Measurements from ENCODE around the gene FBLN5. TPM values are rescaled to one million over a fixed set of nuclear protein-coding genes. Genes with fewer than 3 reads are reported as not detected.

Gene FBLN5
- polyA plus RNA-seq, 1 of the 3 experiments (the other 2 are of a cell fraction): 39.8 TPM

GRCh38 chr14:91971188-91971778, 23.8 kb upstream of the FBLN5 start:
- POLR2A ChIA-PET: no interaction called here
- Histone ChIP-seq H4K20me1 (ENCODE audit: insufficient read depth) (no peaks in the 10 kb centered on the region), H3K9me2 (no peaks in the 10 kb centered on the region), H3K79me2 (ENCODE audit: insufficient read depth) (no peaks in the 10 kb centered on the region), H3K4me2 (no peak overlapping the region), H2AFZ (ENCODE audit: low read depth) (no peak overlapping the region), H3F3A (replicated peaks; ENCODE audit: insufficient read depth) (peaks cover 7% of the 10 kb centered on the region), H3K9me3 (no peaks in the 10 kb centered on the region), H3K9ac (no peak overlapping the region), H3K27ac (ENCODE audit: low read depth in 2 of 2, low read length in 1 of 2) (no peak overlapping the region), H3K36me3 (replicated peaks in 1 of 2; ENCODE audit: control insufficient read depth in 1 of 2, insufficient read depth in 2 of 2, low read length in 1 of 2) (peaks cover 67 to 74% of the 10 kb centered on the region in 2 experiments), H3K27me3 (ENCODE audit: insufficient read depth) (no peaks in the 10 kb centered on the region), H3K4me1 (ENCODE audit: control insufficient read depth in 1 of 2, insufficient read depth in 2 of 2, low read depth in 1 of 2, low read length in 1 of 2) (no peaks in the 10 kb centered on the region), H3K4me3 (ENCODE audit: low read depth in 2 of 2, low read length in 1 of 2) (no peak overlapping the region)
- CTCF ChIA-PET: no interaction called here
- no peak for DNase-seq
- TF ChIP-seq YY1 (IDR thresholded peaks at IDR 0.05; ENCODE audit: low read depth) (no peak), TCF12 (IDR thresholded peaks at IDR 0.05) (no peak), EZH2phosphoT487 (IDR thresholded peaks at IDR 0.05; ENCODE audit: borderline replicate concordance, low read depth) (no peak), POLR2AphosphoS5 (IDR thresholded peaks at IDR 0.05; ENCODE audit: low read depth, low read length) (no peak), MAX (IDR thresholded peaks at IDR 0.05; ENCODE audit: low read depth) (no peak), MXI1 (IDR thresholded peaks at IDR 0.05; ENCODE audit: low read depth, low read length) (no peak), RCOR1 (IDR thresholded peaks at IDR 0.05; ENCODE audit: low read length) (no peak), USF1 (IDR thresholded peaks at IDR 0.05; ENCODE audit: borderline replicate concordance, low read depth) (no peak), RXRA (IDR thresholded peaks at IDR 0.05; ENCODE audit: borderline replicate concordance, low read depth) (no peak), FOXJ3 (CRISPR knock-in tag; IDR thresholded peaks at IDR 0.05) (no peak), IRF3 (IDR thresholded peaks at IDR 0.05; ENCODE audit: low read depth, low read length) (no peak), TAF1 (IDR thresholded peaks at IDR 0.05; ENCODE audit: borderline replicate concordance, low read depth, low read length) (no peak), PBX3 (IDR thresholded peaks at IDR 0.05) (no peak), RAD21 (IDR thresholded peaks at IDR 0.05; ENCODE audit: low read length) (no peak), FOSL2 (IDR thresholded peaks at IDR 0.05; ENCODE audit: borderline replicate concordance, low read depth) (no peak)
- 97% methylated on average over 2 of the region's 2 CpGs for WGBS (ENCODE audit: low lambda C conversion rate)

- no peaks in the 10 kb centered on the region for H3K27me3 ChIP-seq (ENCODE audit: insufficient read depth)
- H3K79me2 ChIP-seq (ENCODE audit: insufficient read depth): no peaks in the 10 kb centered on the region
- TF ChIP-seq RFX5 (IDR thresholded peaks at IDR 0.05; ENCODE audit: low read length): no peak
- TF ChIP-seq SIN3A (IDR thresholded peaks at IDR 0.05; ENCODE audit: borderline replicate concordance, low read depth, low read length): no peak
- no peak for TF ChIP-seq GATA2 (CRISPR knock-in tag; IDR thresholded peaks at IDR 0.05)
- no peak for TF ChIP-seq USF2 (IDR thresholded peaks at IDR 0.05; ENCODE audit: borderline replicate concordance, low read depth, low read length)
- TF ChIP-seq CHD2 (IDR thresholded peaks at IDR 0.05; ENCODE audit: low read length, partially characterized antibody): no peak
- no peak for TF ChIP-seq GABPA (IDR thresholded peaks at IDR 0.05; ENCODE audit: low read depth)
- TF ChIP-seq EP300 (IDR thresholded peaks at IDR 0.05; ENCODE audit: borderline replicate concordance in 1 of 2, low read depth in 1 of 2, low read length in 1 of 2): no peak
- TF ChIP-seq TAF1 (IDR thresholded peaks at IDR 0.05; ENCODE audit: borderline replicate concordance, low read depth, low read length): no peak
- no peak for TF ChIP-seq ELF1 (IDR thresholded peaks at IDR 0.05)
- no peak for TF ChIP-seq IRF3 (IDR thresholded peaks at IDR 0.05; ENCODE audit: low read depth, low read length)
- DNase-seq: no peak
- CTCF ChIA-PET: no interaction called here
- POLR2A ChIA-PET: no interaction called here
- H3K9me2 ChIP-seq: no peaks in the 10 kb centered on the region
- H3K4me3 ChIP-seq (ENCODE audit: low read depth in 2 of 2, low read length in 1 of 2): no peak overlapping the region
- no peak overlapping the region for H3K27ac ChIP-seq (ENCODE audit: low read depth in 2 of 2, low read length in 1 of 2)
- H3F3A ChIP-seq (replicated peaks; ENCODE audit: insufficient read depth): peaks cover 10% of the 10 kb centered on the region
- peaks cover 47 to 53% of the 10 kb centered on the region in 2 experiments for H3K36me3 ChIP-seq (replicated peaks in 1 of 2; ENCODE audit: control insufficient read depth in 1 of 2, insufficient read depth in 2 of 2, low read length in 1 of 2)
- no peaks in the 10 kb centered on the region for H3K4me1 ChIP-seq (ENCODE audit: control insufficient read depth in 1 of 2, insufficient read depth in 2 of 2, low read depth in 1 of 2, low read length in 1 of 2)
- H3K9me3 ChIP-seq: no peaks in the 10 kb centered on the region
- no peaks in the 10 kb centered on the region for H4K20me1 ChIP-seq (ENCODE audit: insufficient read depth)
- H3K9ac ChIP-seq: no peak overlapping the region
- no peak overlapping the region for H2AFZ ChIP-seq (ENCODE audit: low read depth)
- H3K4me2 ChIP-seq: no peak overlapping the region
- WGBS (ENCODE audit: low lambda C conversion rate): 92% methylated on average over 6 of the region's 6 CpGs
These were observed 20.8 kb upstream of the FBLN5 start for GRCh38 chr14:91968280-91968679.
